ENCODE results near the gene MICU1.

MICU1 gene

GRCh38 chr10:72379062-72379461, 246.8 kb downstream of the MICU1 start:
- Histone ChIP-seq H3K4me3 (replicated peaks; ENCODE audit: low read depth, low read length) (no peak overlapping the region), H3K27me3 (replicated peaks; ENCODE audit: control insufficient read depth, insufficient read depth, low read length) (no peaks in the 10 kb centered on the region), H3K36me3 (ENCODE audit: control insufficient read depth, insufficient read depth, low read length) (no peaks in the 10 kb centered on the region)
- DNase-seq (ENCODE audit: extremely low read depth, insufficient read length) = no peak
- TF ChIP-seq CTCF (IDR thresholded peaks at IDR 0.05; ENCODE audit: insufficient read depth, low read length, poor library complexity, severe bottlenecking) = no peak

GRCh38 chr10:72375585-72375984, 250.3 kb downstream of the MICU1 start:
- DNase-seq (ENCODE audit: extremely low read depth, insufficient read length) = no peak
- Histone ChIP-seq H3K36me3 (ENCODE audit: control insufficient read depth, insufficient read depth, low read length) (no peaks in the 10 kb centered on the region), H3K27me3 (replicated peaks; ENCODE audit: control insufficient read depth, insufficient read depth, low read length) (no peaks in the 10 kb centered on the region), H3K4me3 (replicated peaks; ENCODE audit: low read depth, low read length) (no peak overlapping the region)
- no peak for TF ChIP-seq CTCF (IDR thresholded peaks at IDR 0.05; ENCODE audit: insufficient read depth, low read length, poor library complexity, severe bottlenecking)

- Histone ChIP-seq H3K4me3 (replicated peaks; ENCODE audit: low read depth, low read length) (no peak overlapping the region), H3K27me3 (replicated peaks; ENCODE audit: control insufficient read depth, insufficient read depth, low read length) (no peaks in the 10 kb centered on the region), H3K36me3 (ENCODE audit: control insufficient read depth, insufficient read depth, low read length) (no peaks in the 10 kb centered on the region)
- no peak for DNase-seq (ENCODE audit: extremely low read depth, insufficient read length)
- no peak for TF ChIP-seq CTCF (IDR thresholded peaks at IDR 0.05; ENCODE audit: insufficient read depth, low read length, poor library complexity, severe bottlenecking)
Observed at GRCh38 chr10:72375173-72375572, 250.7 kb downstream of the MICU1 start.

GRCh38 chr10:72370201-72370722, 255.6 kb downstream of the MICU1 start:
- Histone ChIP-seq H3K4me3 (replicated peaks; ENCODE audit: low read depth, low read length) (no peak overlapping the region), H3K27me3 (replicated peaks; ENCODE audit: control insufficient read depth, insufficient read depth, low read length) (no peaks in the 10 kb centered on the region), H3K36me3 (ENCODE audit: control insufficient read depth, insufficient read depth, low read length) (peaks cover 2% of the 10 kb centered on the region)
- TF ChIP-seq CTCF (IDR thresholded peaks at IDR 0.05; ENCODE audit: insufficient read depth, low read length, poor library complexity, severe bottlenecking) = no peak
- DNase-seq (ENCODE audit: extremely low read depth, insufficient read length) = no peak

- TF ChIP-seq CTCF (IDR thresholded peaks at IDR 0.05; ENCODE audit: insufficient read depth, low read length, poor library complexity, severe bottlenecking) = no peak
- Histone ChIP-seq H3K36me3 (ENCODE audit: control insufficient read depth, insufficient read depth, low read length) (peaks cover 2% of the 10 kb centered on the region), H3K4me3 (replicated peaks; ENCODE audit: low read depth, low read length) (no peak overlapping the region), H3K27me3 (replicated peaks; ENCODE audit: control insufficient read depth, insufficient read depth, low read length) (no peaks in the 10 kb centered on the region)
- no peak for DNase-seq (ENCODE audit: extremely low read depth, insufficient read length)
Observed at GRCh38 chr10:72367301-72367960, 258.4 kb downstream of the MICU1 start.

All from GM06990 (cell line).